Kidney (tissue), 14 donors: ENCODE data around the gene ZNF761. TPM values are rescaled to one million over a fixed set of nuclear protein-coding genes. Genes with fewer than 3 reads are reported as not detected.
"Not testable (repeated sequence)": the region's sequence is repeated elsewhere in the genome, so short reads cannot be mapped to it uniquely, and the experiment has no call there.

Source experiments
- DNase-seq, 5 donors: peaks; one replicate each; pipeline ENCODE4 v3.0.0-alpha.2; 2013 to 2020
- FAIRE-seq: peaks from 2 replicates; lab custom pipeline; 2012; peaks lifted over from hg19 to GRCh38; lab: Jason Lieb, UNC
- H3K27ac ChIP-seq, 2 donors: one replicate each; pipeline ENCODE4 v1.7.0; 2013; ENCODE audit warnings: low read depth in 2 of 2, low read length in 2 of 2, inconsistent platforms in 1 of 2
- H3K27me3 ChIP-seq: one replicate; pipeline ENCODE4 v1.7.1; 2013; ENCODE audit warnings: low read length, inconsistent platforms; ENCODE audit not compliant: control insufficient read depth, insufficient read depth
- H3K36me3 ChIP-seq, 3 donors: one replicate each; pipeline versions ENCODE4 v1.7.0 to v1.7.1; 2013; ENCODE audit warnings: low read length in 3 of 3, control low read depth in 1 of 3, inconsistent platforms in 1 of 3; ENCODE audit not compliant: insufficient read depth in 3 of 3, control insufficient read depth in 2 of 3
- H3K4me1 ChIP-seq, 3 donors: one replicate each; pipeline versions ENCODE4 v1.7.0 to v1.7.1; 2013; ENCODE audit warnings: low read length in 3 of 3, inconsistent platforms in 1 of 3, low read depth in 1 of 3; ENCODE audit not compliant: control insufficient read depth in 2 of 3, insufficient read depth in 2 of 3
- H3K4me3 ChIP-seq, 3 donors: one replicate each; pipeline versions ENCODE4 v1.7.0 to v1.8.1; 2013; ENCODE audit warnings: low read length in 3 of 3, control low read depth in 1 of 3, inconsistent platforms in 1 of 3
- H3K9ac ChIP-seq, 3 donors: one replicate each; pipeline versions ENCODE4 v1.7.0 to v1.7.1; 2013; ENCODE audit warnings: low read length in 3 of 3, control low read depth in 1 of 3, inconsistent platforms in 1 of 3
- H3K9me3 ChIP-seq, 3 donors: one replicate each; pipeline versions ENCODE4 v1.7.0 to v1.7.1; 2013; ENCODE audit warnings: low read length in 3 of 3, control low read depth in 1 of 3, inconsistent platforms in 1 of 3; ENCODE audit not compliant: control insufficient read depth in 2 of 3, insufficient read depth in 1 of 3
- intact Hi-C: fragments of 100-400 bp; cut with DNase I; formaldehyde crosslinking; loops from one replicate; pipeline ENCODE4 v1.11.1; 2022
- polyA plus RNA-seq: library from polyadenylated mRNA; stranded (reverse); fragments of 350-450 nt; fragmentation: Illumina TruSeq; extraction: RNeasy Lipid Tissue Mini Kit (QIAGEN cat#74804); gene quantifications from one replicate; pipeline ENCODE4 v1.2.3, GENCODE V29; 2014; ENCODE audit warnings: low read depth, low replicate concordance; ENCODE audit not compliant: insufficient read depth
- total RNA-seq: library from RNA; stranded (reverse); fragmentation: NEBNext Ultra II Directional; extraction: Animal tissue kit (Norgen Biotek cat#: 25700); gene quantifications from one replicate; pipeline ENCODE4 v1.2.1, GENCODE V29; 2021
- TF ChIP-seq, protein P1 (sequence below): IDR thresholded peaks from 3 replicates; pipeline ENCODE4 v1.5.1; 2012; ENCODE audit warnings: mild to moderate bottlenecking, moderate library complexity, borderline replicate concordance; ENCODE audit not compliant: insufficient read depth; ENCODE audit errors: extremely low read depth
- donor health status: control.
- donor health status: control.
- donor health status: control.
- donor health status: control.
- donor health status: control.
- donor health status: DM: yes; HTN: yes; CAD: no.
- donor health status: Normal renal cell carcinoma (clear cell type).

The ZNF761 gene
- total and polyA plus RNA-seq, 2 donors from 2014 or later = 4.9 to 10.4 TPM

DNA sequence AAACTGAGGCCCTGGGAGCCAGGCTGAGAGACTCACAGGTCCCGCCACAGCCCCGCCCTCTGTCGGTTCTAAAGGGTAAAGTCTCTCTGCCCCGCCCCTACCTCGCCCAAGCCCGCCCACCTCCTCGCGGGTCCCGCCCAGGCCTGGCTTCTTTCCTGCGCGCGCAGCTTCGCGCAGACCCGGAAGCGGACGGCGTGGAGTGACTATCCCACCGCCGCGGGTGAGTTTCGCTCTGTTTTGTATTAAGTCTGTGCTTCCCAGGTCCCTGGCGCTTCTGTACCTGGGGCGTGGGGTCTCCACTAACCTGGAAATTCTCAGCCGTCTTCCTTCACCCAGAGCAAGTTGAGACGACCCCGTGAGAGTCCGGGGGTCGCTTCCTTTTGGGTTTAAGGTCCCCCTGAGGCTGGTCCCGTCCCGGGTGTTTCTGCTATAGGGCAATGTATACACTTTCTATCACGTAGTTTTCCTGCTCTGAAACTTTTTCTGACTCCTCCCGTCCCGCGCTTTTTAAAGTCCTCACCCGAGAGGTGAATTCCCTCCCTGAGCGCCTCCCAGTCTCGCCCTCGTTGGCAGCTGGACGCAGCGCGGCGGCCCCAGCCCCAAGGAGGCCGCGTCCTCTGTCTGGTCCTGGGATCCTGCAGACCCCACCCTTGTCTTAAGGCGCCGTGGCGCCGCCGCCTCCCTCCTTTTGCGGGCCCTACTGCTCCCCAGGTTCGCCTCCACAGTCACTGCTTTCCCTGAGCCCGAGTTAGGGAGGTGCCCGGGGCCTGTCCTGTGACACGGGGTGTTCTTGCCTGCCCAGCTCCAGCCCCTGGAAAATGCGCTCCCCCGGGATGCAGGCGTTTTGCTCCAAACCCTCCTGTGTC, 36.6 kb upstream of the ZNF761 start, which contains the start of gene ZNF765:
Gene ZNF765, plus strand, starts transcription at position 176 of the 866 bp plus-strand sequence. CDS start 2,867 bp downstream, outside the sequence.
- Histone ChIP-seq H3K36me3 (peaks cover 0 to 4% (median 2%) of the 10 kb centered on the region in 3 donors), H3K9ac (peak within 1 kb of the TSS; percentile 72 to 89 (median 77)), H3K4me1 (peaks cover 0 to 4% (median 2%) of the 10 kb centered on the region in 3 donors), H3K27ac (peak within 1 kb of the TSS; percentile 63 to 67), H3K27me3 (no peaks in the 10 kb centered on the region), H3K9me3 (no peaks in the 10 kb centered on the region), H3K4me3 (peak within 1 kb of the TSS; percentile 80 to 95 (median 82))
- intact Hi-C loops = no loop called here
- TF ChIP-seq, protein P1, sequence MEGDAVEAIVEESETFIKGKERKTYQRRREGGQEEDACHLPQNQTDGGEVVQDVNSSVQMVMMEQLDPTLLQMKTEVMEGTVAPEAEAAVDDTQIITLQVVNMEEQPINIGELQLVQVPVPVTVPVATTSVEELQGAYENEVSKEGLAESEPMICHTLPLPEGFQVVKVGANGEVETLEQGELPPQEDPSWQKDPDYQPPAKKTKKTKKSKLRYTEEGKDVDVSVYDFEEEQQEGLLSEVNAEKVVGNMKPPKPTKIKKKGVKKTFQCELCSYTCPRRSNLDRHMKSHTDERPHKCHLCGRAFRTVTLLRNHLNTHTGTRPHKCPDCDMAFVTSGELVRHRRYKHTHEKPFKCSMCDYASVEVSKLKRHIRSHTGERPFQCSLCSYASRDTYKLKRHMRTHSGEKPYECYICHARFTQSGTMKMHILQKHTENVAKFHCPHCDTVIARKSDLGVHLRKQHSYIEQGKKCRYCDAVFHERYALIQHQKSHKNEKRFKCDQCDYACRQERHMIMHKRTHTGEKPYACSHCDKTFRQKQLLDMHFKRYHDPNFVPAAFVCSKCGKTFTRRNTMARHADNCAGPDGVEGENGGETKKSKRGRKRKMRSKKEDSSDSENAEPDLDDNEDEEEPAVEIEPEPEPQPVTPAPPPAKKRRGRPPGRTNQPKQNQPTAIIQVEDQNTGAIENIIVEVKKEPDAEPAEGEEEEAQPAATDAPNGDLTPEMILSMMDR = peak; percentile 43
- DNase-seq (peak; percentile 96 to 98 (median 96)), FAIRE-seq (no peak)

DNA sequence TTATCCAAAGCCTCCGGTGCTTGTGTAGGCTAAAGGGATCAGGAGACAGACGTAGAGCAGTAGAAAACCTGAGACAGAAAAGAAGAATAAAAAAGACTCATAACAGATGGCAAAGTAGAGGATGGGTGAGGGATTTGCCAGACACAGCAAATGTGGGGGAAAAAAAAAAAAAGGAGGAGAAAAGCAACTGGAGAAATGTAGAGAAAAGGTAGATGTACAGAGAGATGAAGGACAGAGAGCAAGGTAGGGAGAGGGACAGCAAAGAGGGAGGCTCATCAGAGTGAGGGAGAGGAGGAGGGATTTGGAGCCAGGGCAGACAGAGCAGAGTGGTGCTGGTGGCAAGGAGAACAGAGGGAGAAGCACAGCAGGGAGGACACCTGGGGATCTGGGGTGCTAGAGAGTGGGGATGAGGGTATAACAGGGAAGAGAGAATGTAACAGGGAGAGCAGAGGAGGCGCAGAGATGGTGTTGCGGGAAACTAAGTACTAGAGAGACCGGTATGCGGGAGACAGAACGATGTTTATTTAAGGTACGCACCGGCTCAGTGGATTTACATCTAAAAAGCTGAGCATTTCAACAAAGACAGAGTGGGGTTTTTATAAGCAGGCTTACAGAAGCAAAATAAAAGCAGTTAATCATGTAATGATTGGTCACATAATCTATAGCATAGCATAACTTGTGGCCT, 35.8 kb upstream of the ZNF761 start:
- H3K27me3 ChIP-seq, H3K4me1 ChIP-seq, H3K9me3 ChIP-seq, DNase-seq, intact Hi-C loops, H3K27ac ChIP-seq, FAIRE-seq, H3K36me3 ChIP-seq: not testable (repeated sequence)
- Histone ChIP-seq H3K9ac (peak overlapping the region in 1 of 3 donors; percentile 78), H3K4me3 (peak overlapping the region; percentile 47 to 95 (median 80))

DNA sequence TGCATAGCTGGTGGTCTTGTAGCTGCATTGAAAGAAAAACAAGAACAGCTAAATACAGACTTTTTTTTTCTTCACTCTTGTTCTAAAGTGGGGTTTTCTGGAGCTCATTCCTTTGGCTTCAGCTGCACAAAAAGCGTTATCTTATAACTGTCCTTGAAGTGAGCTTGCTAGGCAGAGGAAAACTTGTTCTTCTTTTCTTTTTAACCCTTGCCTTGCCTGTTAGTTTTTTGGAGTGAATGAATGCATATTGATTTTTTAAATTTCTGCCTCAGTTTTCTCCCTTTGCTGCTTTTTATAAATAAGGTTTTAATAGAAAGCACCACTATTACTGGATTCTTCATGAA, 35.3 kb upstream of the ZNF761 start:
- Histone ChIP-seq H3K4me3 (no peak overlapping the region), H3K27me3 (no peaks in the 10 kb centered on the region), H3K27ac (no peak overlapping the region), H3K9me3 (peaks cover 0 to under 1% (median 0%) of the 10 kb centered on the region in 3 donors), H3K4me1 (peaks cover 0 to 4% (median 2%) of the 10 kb centered on the region in 3 donors), H3K9ac (no peak overlapping the region), H3K36me3 (peaks cover 0 to 5% (median 2%) of the 10 kb centered on the region in 3 donors)
- DNase-seq (no peak), FAIRE-seq (no peak)
- TF ChIP-seq, protein P1 = no peak
- intact Hi-C loops = no loop called here

DNA sequence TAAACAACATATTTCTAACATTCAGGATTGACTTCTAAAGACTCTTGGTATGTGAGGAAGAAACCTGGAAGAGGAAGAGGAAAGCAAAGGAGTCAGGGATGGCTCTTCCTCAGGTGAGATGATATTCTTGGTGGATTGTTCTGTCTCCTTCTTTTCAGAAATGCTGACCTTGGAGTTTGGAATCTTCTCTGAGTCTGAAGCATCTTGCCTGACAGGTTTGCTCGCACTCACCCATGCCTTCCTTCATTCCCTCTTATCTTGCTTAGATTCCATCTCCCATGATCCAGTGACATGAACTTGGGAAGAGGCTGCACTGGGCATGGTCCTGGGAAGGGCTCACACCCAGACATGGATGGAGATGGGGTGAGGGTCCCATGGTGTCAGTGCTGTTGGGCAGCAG, 33.9 kb upstream of the ZNF761 start:
- DNase-seq, intact Hi-C loops, H3K27me3 ChIP-seq, FAIRE-seq, H3K4me3 ChIP-seq, H3K4me1 ChIP-seq, H3K9me3 ChIP-seq, H3K27ac ChIP-seq, H3K9ac ChIP-seq: not testable (repeated sequence)
- H3K36me3 ChIP-seq = peaks cover 0 to 11% (median 5%) of the 10 kb centered on the region in 3 donors
